WTC11 (cell line): ENCODE measurements around the gene ATP6V1G1. TPM values are rescaled to one million over a fixed set of nuclear protein-coding genes. Genes with fewer than 3 reads are reported as not detected.

Experiments used
- ATAC-seq: fragments of 200-7000 bp; cut with Tn5 transposase; 2 replicates; pipeline ENCODE4 v1.10.0; 2021; ENCODE audit warnings: mild to moderate bottlenecking, moderate library complexity
- CTCF ChIA-PET: fragments of 300-600 bp; sonication (Branson Sonifier 250); formaldehyde crosslinking; loops from one replicate; lab custom pipeline; 2021; ENCODE audit warnings: antibody characterized with exemption; lab: Charles Lee
- POLR2A ChIA-PET: fragments of 350-600 bp; sonication (Branson Sonifier 250); formaldehyde crosslinking; loops from one replicate; lab custom pipeline; 2021; ENCODE audit warnings: antibody characterized with exemption; lab: Charles Lee
- DNase-seq: peaks from one replicate; pipeline ENCODE4 v3.0.0; 2021; ENCODE audit warnings: low spot score
- H3K27ac Mint-ChIP-seq: 2 replicates; pipeline ENCODE4 v1.8.0; 2021; ENCODE audit warnings: mixed read lengths
- H3K27me3 Mint-ChIP-seq: 2 replicates; pipeline ENCODE4 v1.8.0; 2021; ENCODE audit warnings: low read depth, mild to moderate bottlenecking, moderate library complexity, mixed read lengths
- H3K36me3 Mint-ChIP-seq: 2 replicates; pipeline ENCODE4 v1.8.0; 2021; ENCODE audit warnings: mixed read lengths
- H3K4me1 Mint-ChIP-seq: 2 replicates; pipeline ENCODE4 v1.8.0; 2022; ENCODE audit warnings: mixed read lengths
- H3K4me3 Mint-ChIP-seq: 2 replicates; pipeline ENCODE4 v1.8.0; 2021; ENCODE audit warnings: mild to moderate bottlenecking, moderate library complexity, mixed read lengths
- H3K9me3 Mint-ChIP-seq: 2 replicates; pipeline ENCODE4 v1.8.0; 2021; ENCODE audit warnings: mixed read lengths
- AFF4 ChIP-seq: sonication (generic); formaldehyde crosslinking; IDR thresholded peaks from 2 replicates; pipeline ENCODE4 v1.8.1; 2023; ENCODE audit warnings: mild to moderate bottlenecking, missing genetic modification reagents, borderline replicate concordance
- ATF1 ChIP-seq: sonication (generic); formaldehyde crosslinking; IDR thresholded peaks from 2 replicates; pipeline ENCODE4 v1.8.1; 2023; ENCODE audit warnings: mild to moderate bottlenecking, moderate library complexity, missing genetic modification reagents
- CBFB ChIP-seq: sonication (generic); formaldehyde crosslinking; IDR thresholded peaks from 2 replicates; pipeline ENCODE4 v1.8.1; 2022; ENCODE audit warnings: mild to moderate bottlenecking, low read depth, missing genetic modification reagents
- CREB1 ChIP-seq: sonication (generic); formaldehyde crosslinking; IDR thresholded peaks from 2 replicates; pipeline ENCODE4 v1.8.0; 2023; ENCODE audit warnings: mild to moderate bottlenecking, missing genetic modification reagents
- E2F1 ChIP-seq: sonication (generic); formaldehyde crosslinking; IDR thresholded peaks from 2 replicates; pipeline ENCODE4 v1.8.0; 2022; ENCODE audit warnings: mild to moderate bottlenecking, missing genetic modification reagents
- ELF4 ChIP-seq: sonication (generic); formaldehyde crosslinking; IDR thresholded peaks from 2 replicates; pipeline ENCODE4 v1.8.1; 2022; ENCODE audit warnings: low read depth, mild to moderate bottlenecking, moderate library complexity, missing genetic modification reagents
- HMGXB4 ChIP-seq: sonication (generic); formaldehyde crosslinking; IDR thresholded peaks from 2 replicates; pipeline ENCODE4 v1.8.1; 2023; ENCODE audit warnings: mild to moderate bottlenecking, moderate library complexity, missing genetic modification reagents
- MAX ChIP-seq: sonication (generic); formaldehyde crosslinking; IDR thresholded peaks from 2 replicates; pipeline ENCODE4 v1.8.0; 2022; ENCODE audit warnings: mild to moderate bottlenecking, missing genetic modification reagents
- MYBL2 ChIP-seq: sonication (generic); formaldehyde crosslinking; IDR thresholded peaks from 2 replicates; pipeline ENCODE4 v1.8.1; 2023; ENCODE audit warnings: mild to moderate bottlenecking, moderate library complexity, missing genetic modification reagents
- RORB ChIP-seq: fragments of 250-450 bp; sonication (Bioruptor Pico); IDR thresholded peaks from 2 replicates; pipeline ENCODE4 v1.9.0; 2021; ENCODE audit warnings: mild to moderate bottlenecking
- SMAD3 ChIP-seq: sonication (generic); formaldehyde crosslinking; IDR thresholded peaks from 2 replicates; pipeline ENCODE4 v1.8.0; 2022; ENCODE audit warnings: missing genetic modification reagents, mild to moderate bottlenecking, borderline replicate concordance
- SOX15 ChIP-seq: fragments of 250-450 bp; sonication (Bioruptor Pico); IDR thresholded peaks from 2 replicates; pipeline ENCODE4 v1.9.0; 2021; ENCODE audit warnings: mild to moderate bottlenecking
- STAT6 ChIP-seq: sonication (generic); formaldehyde crosslinking; conservative IDR thresholded peaks from 2 replicates; pipeline ENCODE4 v1.8.1; 2023; ENCODE audit warnings: mild to moderate bottlenecking, low read depth, missing genetic modification reagents, moderate library complexity
- TEAD1 ChIP-seq: sonication (generic); formaldehyde crosslinking; IDR thresholded peaks from 2 replicates; pipeline ENCODE4 v1.8.0; 2022; ENCODE audit warnings: mild to moderate bottlenecking, missing genetic modification reagents
- TP53 ChIP-seq: sonication (generic); formaldehyde crosslinking; IDR thresholded peaks from 2 replicates; pipeline ENCODE4 v1.8.1; 2023; ENCODE audit warnings: mild to moderate bottlenecking, missing genetic modification reagents
- ZMAT4 ChIP-seq: fragments of 250-450 bp; sonication (Bioruptor Pico); IDR thresholded peaks from 2 replicates; pipeline ENCODE4 v1.9.0; 2021; ENCODE audit warnings: mild to moderate bottlenecking
- ZNF671 ChIP-seq: fragments of 250-450 bp; sonication (Bioruptor Pico); IDR thresholded peaks from 2 replicates; pipeline ENCODE4 v1.8.0; 2021; ENCODE audit warnings: mild to moderate bottlenecking
- ZSCAN18 ChIP-seq: fragments of 250-450 bp; sonication (Bioruptor Pico); IDR thresholded peaks from 2 replicates; pipeline ENCODE4 v2.1.2; 2022; ENCODE audit warnings: mild to moderate bottlenecking, moderate library complexity
- total RNA-seq: library from RNA; stranded (reverse); gene quantifications from 3 replicates; pipeline ENCODE4 v1.2.3, GENCODE V29; 2021

ATP6V1G1 gene
- total RNA-seq, 1 experiment from 2014 or later = 108 TPM

- no peak for ATAC-seq
- CTCF ChIA-PET = interaction anchor here (3.2 kb wide), 1 partner anchor 9 kb away, joined by 17 read pairs; no protein-coding TSS in a partner anchor
Observed at GRCh38 chr9:114643896-114644295, 56.3 kb downstream of the ATP6V1G1 start.

More at GRCh38 chr9:114643896-114644295, 56.3 kb downstream of the ATP6V1G1 start:
- no peak overlapping the region for H3K27ac Mint-ChIP-seq
- no peak for DNase-seq
- TF ChIP-seq STAT6 (CRISPR knock-in tag) (no peak), CBFB (CRISPR knock-in tag) (no peak), MYBL2 (CRISPR knock-in tag) (no peak), ELF4 (CRISPR knock-in tag) (no peak), MAX (no peak), E2F1 (CRISPR knock-in tag) (no peak), ZNF671 (CRISPR knock-in tag) (no peak), ZMAT4 (CRISPR knock-in tag) (no peak), TP53 (no peak), ATF1 (CRISPR knock-in tag) (no peak), HMGXB4 (CRISPR knock-in tag) (no peak), SMAD3 (CRISPR knock-in tag) (no peak), ZSCAN18 (CRISPR knock-in tag) (no peak), SOX15 (CRISPR knock-in tag) (no peak), TEAD1 (CRISPR knock-in tag) (no peak), AFF4 (CRISPR knock-in tag) (no peak), CREB1 (CRISPR knock-in tag) (no peak), RORB (CRISPR knock-in tag) (no peak)
- POLR2A ChIA-PET = interaction anchor here (0.7 kb wide), 1 partner anchor 9 kb away, joined by 3 read pairs; no protein-coding TSS in a partner anchor
- peaks cover 19% of the 10 kb centered on the region for H3K9me3 Mint-ChIP-seq
- H3K27me3 Mint-ChIP-seq = no peaks in the 10 kb centered on the region
- H3K36me3 Mint-ChIP-seq = peaks cover 39% of the 10 kb centered on the region
- no peaks in the 10 kb centered on the region for H3K4me1 Mint-ChIP-seq
- no peak overlapping the region for H3K4me3 Mint-ChIP-seq

Other genes with a start within 250 kb of the ATP6V1G1 start
- 26.0 to 29.3 TPM (median 27.5 TPM) in 3 replicates for gene AKNA, start 199.8 kb upstream of the ATP6V1G1 start, total RNA-seq
- gene WHRN, start 82.3 kb upstream of the ATP6V1G1 start, total RNA-seq = 20.6 to 24.3 TPM (median 23.3 TPM) in 3 replicates
- 8.1 to 12.3 TPM (median 8.5 TPM) in 3 replicates for gene TMEM268, start 23.5 kb downstream of the ATP6V1G1 start, total RNA-seq
- gene TEX53, start 70.0 kb downstream of the ATP6V1G1 start, total RNA-seq = not detected in 3 replicates
- not detected in 3 replicates for gene TEX48, start 94.4 kb downstream of the ATP6V1G1 start, total RNA-seq
- gene TNFSF15, start 218.3 kb downstream of the ATP6V1G1 start, total RNA-seq = 0.09 to 0.11 TPM (median 0.09 TPM) in 3 replicates